Right lung (tissue), 5 donors: Measurements from ENCODE around the gene PRPSAP1. TPM values are rescaled to one million over a fixed set of nuclear protein-coding genes. Genes with fewer than 3 reads are reported as not detected.
"Not testable (repeated sequence)": the region's sequence is repeated elsewhere in the genome, so short reads cannot be mapped to it uniquely, and the experiment has no call there.

Experiments
- DNase-seq, 2 donors: peaks; one replicate each; pipeline ENCODE4 v3.0.0-alpha.2; 2013
- polyA plus RNA-seq, 5 donors: library from polyadenylated mRNA; unstranded; fragments of 120-200 nt; gene quantifications; one replicate each; pipeline versions ENCODE4 v1.2.1 to v1.2.3, GENCODE V29; 2013; ENCODE audit warnings: inconsistent platforms in 1 of 5, low replicate concordance in 1 of 5; ENCODE audit not compliant: insufficient read length in 5 of 5, insufficient read depth in 1 of 5

Gene PRPSAP1
- polyA plus RNA-seq, 5 donors: 76.4 to 93.8 (median 82.5) TPM

- no peak for DNase-seq
Measured at GRCh38 chr17:76329664-76330063, 24.1 kb downstream of the PRPSAP1 start.

GRCh38 chr17:76327696-76328095, 26.0 kb downstream of the PRPSAP1 start:
- no peak for DNase-seq

GRCh38 chr17:76326306-76326705, 27.4 kb downstream of the PRPSAP1 start:
- no peak for DNase-seq

GRCh38 chr17:76318586-76318985, 35.1 kb downstream of the PRPSAP1 start:
- DNase-seq: no peak

GRCh38 chr17:76317535-76317934, 36.2 kb downstream of the PRPSAP1 start:
- no peak for DNase-seq

- no peak for DNase-seq
Measured at GRCh38 chr17:76314392-76315227, 39.1 kb downstream of the PRPSAP1 start.

GRCh38 chr17:76312735-76313134, 41.0 kb downstream of the PRPSAP1 start:
- DNase-seq: no peak

GRCh38 chr17:76309461-76309860, 44.3 kb downstream of the PRPSAP1 start:
- DNase-seq: no peak

GRCh38 chr17:76307966-76308338, 45.8 kb downstream of the PRPSAP1 start, which contains the start of gene QRICH2:
Gene QRICH2 (minus strand): TSS chr17:76308276. CDS start chr17:76307998, 278 bp downstream.
- no peak for DNase-seq

- no peak for DNase-seq
Measured at GRCh38 chr17:76307299-76307965, 46.3 kb downstream of the PRPSAP1 start.

- not testable (repeated sequence) for DNase-seq
Measured at GRCh38 chr17:76305135-76305454, 48.6 kb downstream of the PRPSAP1 start.

GRCh38 chr17:76304226-76305134, 49.2 kb downstream of the PRPSAP1 start:
- DNase-seq: no peak

GRCh38 chr17:76297436-76297835, 56.3 kb downstream of the PRPSAP1 start:
- DNase-seq: no peak

GRCh38 chr17:76296889-76297288, 56.8 kb downstream of the PRPSAP1 start:
- DNase-seq: no peak

- DNase-seq: no peak
Measured at GRCh38 chr17:76296186-76296585, 57.5 kb downstream of the PRPSAP1 start.

- DNase-seq: no peak
Measured at GRCh38 chr17:76293106-76293505, 60.6 kb downstream of the PRPSAP1 start.

- DNase-seq: no peak
Measured at GRCh38 chr17:76292567-76292966, 61.1 kb downstream of the PRPSAP1 start.

GRCh38 chr17:76281573-76282371, 71.9 kb downstream of the PRPSAP1 start:
- DNase-seq: no peak

- DNase-seq: no peak
Measured at GRCh38 chr17:76280650-76281049, 73.1 kb downstream of the PRPSAP1 start.

- DNase-seq: no peak
Measured at GRCh38 chr17:76279742-76280287, 73.9 kb downstream of the PRPSAP1 start.
